Mesenchymal stem cell (in vitro differentiated cells and primary cell): ENCODE measurements around the gene INHBC.
A peak's percentile ranks its signal among the peaks of the same experiment; 100 is the strongest.
"Not testable (repeated sequence)": the region's sequence is repeated elsewhere in the genome, so short reads cannot be mapped to it uniquely, and the experiment has no call there.

ENCODE experiments used
- DNase-seq: peaks from one replicate; pipeline ENCODE4 v3.0.0-alpha.2; 2013
- H2AFZ ChIP-seq: one replicate; pipeline ENCODE4 v1.6.1; 2013; ENCODE audit warnings: low read depth, mild to moderate bottlenecking, control low read depth, inconsistent platforms, low read length, moderate library complexity
- H2AK5ac ChIP-seq: 2 replicates; pipeline ENCODE4 v1.6.1; 2013; ENCODE audit warnings: low read length, moderate library complexity, mild to moderate bottlenecking, inconsistent platforms; ENCODE audit not compliant: severe bottlenecking
- H2BK120ac ChIP-seq: one replicate; pipeline ENCODE4 v1.6.1; 2013; ENCODE audit warnings: low read depth, mild to moderate bottlenecking, inconsistent platforms, low read length, moderate library complexity
- H2BK12ac ChIP-seq, 2 experiments: one replicate each; pipeline ENCODE4 v1.6.1; 2013; ENCODE audit warnings: inconsistent platforms in 2 of 2, low read length in 2 of 2, mild to moderate bottlenecking in 2 of 2, moderate library complexity in 2 of 2, control low read depth in 1 of 2
- H2BK15ac ChIP-seq: one replicate; pipeline ENCODE4 v1.6.1; 2013; ENCODE audit warnings: mild to moderate bottlenecking, low read depth, inconsistent platforms; ENCODE audit not compliant: poor library complexity, severe bottlenecking
- H2BK5ac ChIP-seq: 2 replicates; pipeline ENCODE4 v1.6.1; 2013; ENCODE audit warnings: low read depth, mild to moderate bottlenecking, low read length, control low read depth, inconsistent platforms; ENCODE audit not compliant: poor library complexity, severe bottlenecking
- H3K14ac ChIP-seq, 2 experiments: one replicate each; pipeline ENCODE4 v1.6.1; 2013; ENCODE audit warnings: inconsistent platforms in 2 of 2, low read length in 2 of 2, control low read depth in 1 of 2, mild to moderate bottlenecking in 1 of 2, moderate library complexity in 1 of 2
- H3K18ac ChIP-seq, 2 experiments: one replicate each; pipeline ENCODE4 v1.6.1; 2013; ENCODE audit warnings: inconsistent platforms in 2 of 2, low read length in 2 of 2, control low read depth in 1 of 2, low read depth in 1 of 2, mild to moderate bottlenecking in 1 of 2
- H3K23ac ChIP-seq, 2 experiments: one replicate each; pipeline ENCODE4 v1.6.1; 2013; ENCODE audit warnings: inconsistent platforms in 2 of 2, low read length in 2 of 2, mild to moderate bottlenecking in 2 of 2, moderate library complexity in 2 of 2, control low read depth in 1 of 2
- H3K27ac ChIP-seq: 2 replicates; pipeline ENCODE4 v1.5.1; 2013; ENCODE audit warnings: mild to moderate bottlenecking, moderate library complexity, low read length, control low read depth, inconsistent platforms; ENCODE audit not compliant: poor library complexity, severe bottlenecking
- H3K27me3 ChIP-seq, 2 experiments: 2 replicates each; pipeline versions ENCODE4 v1.6.1 to v1.7.0; 2013; ENCODE audit warnings: low read length in 2 of 2, mild to moderate bottlenecking in 2 of 2, moderate library complexity in 2 of 2, control low read depth in 1 of 2, inconsistent platforms in 1 of 2; ENCODE audit not compliant: control insufficient read depth in 1 of 2, insufficient read depth in 1 of 2
- H3K36me3 ChIP-seq, 2 experiments: 2 replicates each; pipeline versions ENCODE4 v1.6.1 to v1.7.0; 2013; ENCODE audit warnings: low read length in 2 of 2, control low read depth in 1 of 2, inconsistent platforms in 1 of 2, low read depth in 1 of 2, mild to moderate bottlenecking in 1 of 2; ENCODE audit not compliant: insufficient read depth in 2 of 2, control insufficient read depth in 1 of 2
- H3K4ac ChIP-seq, 2 experiments: one replicate each; pipeline ENCODE4 v1.6.1; 2013; ENCODE audit warnings: inconsistent platforms in 2 of 2, low read length in 2 of 2, mild to moderate bottlenecking in 2 of 2, moderate library complexity in 2 of 2, control low read depth in 1 of 2, low read depth in 1 of 2
- H3K4me1 ChIP-seq: 2 replicates; pipeline ENCODE4 v1.6.1; 2013; ENCODE audit warnings: low read depth, low read length, control low read depth; ENCODE audit not compliant: control insufficient read depth, insufficient read depth
- H3K4me2 ChIP-seq: 2 replicates; pipeline ENCODE4 v1.6.1; 2013; ENCODE audit warnings: low read length, mild to moderate bottlenecking, inconsistent platforms; ENCODE audit not compliant: poor library complexity, severe bottlenecking
- H3K4me3 ChIP-seq, 2 experiments: 2 replicates each; pipeline versions ENCODE4 v1.5.1 to v1.7.0; 2013; ENCODE audit warnings: low read length in 2 of 2, mild to moderate bottlenecking in 2 of 2, control low read depth in 1 of 2, low read depth in 1 of 2; ENCODE audit not compliant: insufficient read depth in 1 of 2
- H3K79me1 ChIP-seq: replicated peaks from 2 replicates; pipeline ENCODE4 v1.6.1; 2013; ENCODE audit warnings: mild to moderate bottlenecking, control low read depth, low read length, inconsistent platforms; ENCODE audit not compliant: poor library complexity, severe bottlenecking
- H3K9ac ChIP-seq: 2 replicates; pipeline ENCODE4 v1.7.0; 2013; ENCODE audit warnings: mild to moderate bottlenecking, low read length, moderate library complexity
- H3K9me3 ChIP-seq: 2 replicates; pipeline ENCODE4 v1.7.0; 2013; ENCODE audit warnings: mild to moderate bottlenecking, low read length; ENCODE audit not compliant: control insufficient read depth
- H4K8ac ChIP-seq: one replicate; pipeline ENCODE4 v1.6.1; 2013; ENCODE audit warnings: inconsistent platforms, mild to moderate bottlenecking, low read length, moderate library complexity
- H4K91ac ChIP-seq: one replicate; pipeline ENCODE4 v1.6.1; 2013; ENCODE audit warnings: mild to moderate bottlenecking, low read length, inconsistent platforms
- WGBS: methylation state at CpG from one replicate; pipeline ENCODE4 v1.1.7; 2013; ENCODE audit warnings: mixed read lengths; 5-methylcytosine and 5-hydroxymethylcytosine counted together

INHBC gene

DNA sequence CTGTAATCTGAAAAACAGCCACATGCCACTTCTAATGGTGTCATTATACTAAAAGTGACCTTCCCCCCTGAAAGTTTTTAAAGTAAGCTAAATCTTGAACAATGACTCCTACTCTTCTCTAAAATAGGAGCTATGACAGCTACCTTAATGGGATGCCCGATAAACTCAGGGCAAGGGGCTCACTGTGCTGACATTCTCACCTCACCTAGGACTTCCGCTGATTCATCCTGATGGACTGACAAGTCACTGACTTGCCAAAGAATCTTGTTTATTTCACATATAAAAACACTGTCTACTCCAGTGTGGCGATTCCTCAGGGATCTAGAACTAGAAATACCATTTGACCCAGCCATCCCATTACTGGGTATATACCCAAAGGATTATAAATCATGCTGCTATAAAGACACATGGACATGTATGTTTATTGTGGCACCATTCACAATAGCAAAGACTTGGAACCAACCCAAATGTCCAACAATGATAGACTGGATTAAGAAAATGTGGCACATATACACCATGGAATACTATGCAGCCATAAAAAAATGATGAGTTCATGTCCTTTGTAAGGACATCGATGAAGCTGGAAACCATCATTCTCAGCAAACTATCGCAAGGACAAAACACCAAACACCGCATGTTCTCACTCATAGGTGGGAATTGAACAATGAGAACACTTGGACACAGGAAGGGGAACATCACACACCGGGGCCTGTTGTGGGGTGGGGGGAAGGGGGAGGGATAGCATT lies 34.7 kb upstream of the INHBC start:
- not testable (repeated sequence) for H2BK12ac ChIP-seq, H3K4me3 ChIP-seq, H3K14ac ChIP-seq, H2BK5ac ChIP-seq, H2BK120ac ChIP-seq, H2BK15ac ChIP-seq, H3K9me3 ChIP-seq, H3K27me3 ChIP-seq, H3K27ac ChIP-seq, H2AK5ac ChIP-seq, H3K4me1 ChIP-seq, H3K23ac ChIP-seq, H3K9ac ChIP-seq, H3K18ac ChIP-seq, H2AFZ ChIP-seq, H4K91ac ChIP-seq, H4K8ac ChIP-seq, H3K4ac ChIP-seq, H3K4me2 ChIP-seq, DNase-seq
- Histone ChIP-seq H3K79me1 (peaks cover 23% of the 10 kb centered on the region), H3K36me3 (peaks cover 6 to 11% of the 10 kb centered on the region in 2 experiments)
- 98% methylated on average over 3 of the region's 7 CpGs for WGBS

GRCh38 chr12:57401165-57401564 lies 33.4 kb upstream of the INHBC start:
- DNase-seq, result no peak
- Histone ChIP-seq H2BK120ac (no peak overlapping the region), H3K27me3 (no peaks in the 10 kb centered on the region), H3K36me3 (peaks cover 0 to 3% of the 10 kb centered on the region in 2 experiments), H3K27ac (no peak overlapping the region), H3K14ac (no peak overlapping the region), H3K4me1 (no peaks in the 10 kb centered on the region), H4K91ac (no peak overlapping the region), H2BK15ac (no peak overlapping the region), H2AK5ac (no peak overlapping the region), H3K4me2 (no peak overlapping the region), H3K9ac (no peak overlapping the region), H4K8ac (peak overlapping the region; percentile 80), H2BK5ac (no peak overlapping the region), H3K23ac (peak overlapping the region in 1 of 2 experiments; percentile 7), H3K4me3 (no peak overlapping the region), H3K4ac (no peak overlapping the region), H3K18ac (no peak overlapping the region), H3K79me1 (peaks cover 24% of the 10 kb centered on the region), H2BK12ac (no peak overlapping the region), H3K9me3 (no peaks in the 10 kb centered on the region), H2AFZ (no peak overlapping the region)
- 91% methylated on average over 5 of the region's 5 CpGs for WGBS

- H2BK15ac ChIP-seq, H2BK5ac ChIP-seq, H3K14ac ChIP-seq, H3K18ac ChIP-seq, H3K36me3 ChIP-seq, H3K27me3 ChIP-seq, H4K8ac ChIP-seq, H3K4ac ChIP-seq, H4K91ac ChIP-seq, H3K23ac ChIP-seq, H3K4me1 ChIP-seq, H2BK120ac ChIP-seq, H3K27ac ChIP-seq, H3K9me3 ChIP-seq, H3K9ac ChIP-seq, H3K4me3 ChIP-seq, H2AFZ ChIP-seq, H3K4me2 ChIP-seq, H2BK12ac ChIP-seq, H2AK5ac ChIP-seq, DNase-seq: not testable (repeated sequence)
- WGBS, result 92% methylated on average over 4 of the region's 4 CpGs
- peaks cover 24% of the 10 kb centered on the region for H3K79me1 ChIP-seq
These were observed 32.4 kb upstream of the INHBC start for GRCh38 chr12:57402156-57402555.

DNA sequence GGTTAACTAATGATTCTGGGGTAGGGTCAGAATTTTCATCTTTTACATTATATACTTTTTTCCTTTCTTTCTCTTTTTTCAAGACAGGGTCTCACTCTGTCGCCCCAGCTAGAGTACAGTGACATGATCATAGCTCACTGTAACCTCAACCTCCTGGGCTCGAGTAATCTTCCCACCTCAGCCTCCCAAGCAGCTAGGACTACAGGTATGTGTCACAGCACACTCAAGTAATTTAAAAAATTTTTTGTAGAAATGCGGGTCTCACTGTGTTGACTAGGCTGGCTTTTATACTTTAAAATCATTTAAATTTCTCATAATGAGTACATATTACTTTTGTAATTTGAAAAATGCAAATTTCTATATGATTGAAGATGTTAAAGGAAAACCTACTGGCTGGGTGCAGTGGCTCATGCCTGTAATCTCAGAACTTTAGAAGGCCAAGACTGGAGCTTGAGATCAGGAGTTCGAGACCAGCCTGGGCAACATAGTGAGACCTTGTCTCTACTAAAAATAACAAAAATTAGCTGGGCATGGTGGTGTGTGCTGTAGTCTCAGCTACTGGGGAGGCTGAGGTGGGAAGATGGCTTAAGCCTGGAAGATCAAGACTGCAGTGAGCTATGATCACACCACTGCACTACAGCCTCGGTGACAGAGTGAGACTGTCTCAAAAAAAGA lies 29.5 kb upstream of the INHBC start:
- no peak overlapping the region for H3K14ac ChIP-seq
- WGBS, result 97% methylated on average over 3 of the region's 5 CpGs
- H2BK15ac ChIP-seq, result no peak overlapping the region
- no peak overlapping the region for H3K4me3 ChIP-seq
- no peak overlapping the region for H3K4me2 ChIP-seq
- H3K18ac ChIP-seq, result peak overlapping the region in 1 of 2 experiments; percentile 7
- H3K9ac ChIP-seq, result no peak overlapping the region
- H2BK12ac ChIP-seq, result no peak overlapping the region
- no peaks in the 10 kb centered on the region for H3K9me3 ChIP-seq
- H4K91ac ChIP-seq, result no peak overlapping the region
- H2BK5ac ChIP-seq, result no peak overlapping the region
- no peaks in the 10 kb centered on the region for H3K4me1 ChIP-seq
- no peak for DNase-seq
- H3K4ac ChIP-seq, result no peak overlapping the region
- H2AFZ ChIP-seq, result no peak overlapping the region
- no peak overlapping the region for H2BK120ac ChIP-seq
- peaks cover 23% of the 10 kb centered on the region for H3K79me1 ChIP-seq
- no peak overlapping the region for H3K27ac ChIP-seq
- no peak overlapping the region for H2AK5ac ChIP-seq
- H3K23ac ChIP-seq, result no peak overlapping the region
- no peaks in the 10 kb centered on the region for H3K27me3 ChIP-seq
- H4K8ac ChIP-seq, result no peak overlapping the region
- no peaks in the 10 kb centered on the region for H3K36me3 ChIP-seq
